ENCODE results near the gene MYO19.
"Not testable (repeated sequence)": the region's sequence is repeated elsewhere in the genome, so short reads cannot be mapped to it uniquely, and the experiment has no call there.

Gene MYO19

GRCh38 chr17:36461330-36462110 lies 73.1 kb downstream of the MYO19 start:
- no peak for DNase-seq

GRCh38 chr17:36460265-36460937 lies 74.3 kb downstream of the MYO19 start:
- no peak for DNase-seq

GRCh38 chr17:36459601-36460000 lies 75.1 kb downstream of the MYO19 start:
- no peak for DNase-seq

- DNase-seq: no peak
These were observed 75.6 kb downstream of the MYO19 start for GRCh38 chr17:36459045-36459444.

GRCh38 chr17:36457701-36458100 lies 77.0 kb downstream of the MYO19 start:
- not testable (repeated sequence) for DNase-seq

GRCh38 chr17:36452888-36453287 lies 81.8 kb downstream of the MYO19 start:
- DNase-seq: not testable (repeated sequence)

- not testable (repeated sequence) for DNase-seq
These were observed 84.7 kb downstream of the MYO19 start for GRCh38 chr17:36449997-36450396.
